Osteocyte (in vitro differentiated cells): ENCODE results near the gene MPZL3. TPM values are rescaled to one million over a fixed set of nuclear protein-coding genes. Genes with fewer than 3 reads are reported as not detected.
A peak's percentile ranks its signal among the peaks of the same experiment; 100 is the strongest.
"Not testable (repeated sequence)": the region's sequence is repeated elsewhere in the genome, so short reads cannot be mapped to it uniquely, and the experiment has no call there.

Experiments used
- DNase-seq: peaks from one replicate; pipeline ENCODE4 v3.0.0; 2021; ENCODE audit warnings: mixed read lengths; ENCODE audit not compliant: unreplicated experiment; ENCODE audit errors: extremely low spot score
- H3K27ac Mint-ChIP-seq: one replicate; pipeline ENCODE4 v1.8.0; 2021; ENCODE audit warnings: mild to moderate bottlenecking, mixed read lengths; ENCODE audit not compliant: unreplicated experiment
- H3K27me3 Mint-ChIP-seq: one replicate; pipeline ENCODE4 v1.8.0; 2021; ENCODE audit warnings: mixed read lengths; ENCODE audit not compliant: unreplicated experiment
- H3K36me3 Mint-ChIP-seq: one replicate; pipeline ENCODE4 v1.8.0; 2021; ENCODE audit warnings: mixed read lengths; ENCODE audit not compliant: unreplicated experiment
- H3K4me1 Mint-ChIP-seq: one replicate; pipeline ENCODE4 v1.8.0; 2021; ENCODE audit warnings: mixed read lengths; ENCODE audit not compliant: unreplicated experiment
- H3K4me3 Mint-ChIP-seq: one replicate; pipeline ENCODE4 v1.8.0; 2021; ENCODE audit warnings: mild to moderate bottlenecking, moderate library complexity, mixed read lengths; ENCODE audit not compliant: unreplicated experiment
- H3K9me3 Mint-ChIP-seq: one replicate; pipeline ENCODE4 v1.8.0; 2021; ENCODE audit warnings: mixed read lengths; ENCODE audit not compliant: unreplicated experiment
- CTCF ChIP-seq: fragments of 200-600 bp; sonication (generic); IDR thresholded peaks from 2 replicates; pipeline ENCODE4 v1.5.0; 2021; ENCODE audit warnings: antibody characterized with exemption, mild to moderate bottlenecking, moderate library complexity
- total RNA-seq: library from RNA; stranded (reverse); gene quantifications from 2 replicates; pipeline ENCODE4 v1.2.1, GENCODE V29; 2021

The MPZL3 gene
- total RNA-seq, 1 donor from 2014 or later = 0.40 TPM

GRCh38 chr11:118200497-118200896 lies 51.7 kb downstream of the MPZL3 start:
- Mint-ChIP-seq H3K27ac (no peak overlapping the region), H3K36me3 (no peaks in the 10 kb centered on the region), H3K4me1 (peaks cover 6% of the 10 kb centered on the region), H3K9me3 (no peaks in the 10 kb centered on the region), H3K27me3 (peaks cover 13% of the 10 kb centered on the region), H3K4me3 (no peak overlapping the region)
- no peak for DNase-seq
- TF ChIP-seq CTCF = no peak

DNA sequence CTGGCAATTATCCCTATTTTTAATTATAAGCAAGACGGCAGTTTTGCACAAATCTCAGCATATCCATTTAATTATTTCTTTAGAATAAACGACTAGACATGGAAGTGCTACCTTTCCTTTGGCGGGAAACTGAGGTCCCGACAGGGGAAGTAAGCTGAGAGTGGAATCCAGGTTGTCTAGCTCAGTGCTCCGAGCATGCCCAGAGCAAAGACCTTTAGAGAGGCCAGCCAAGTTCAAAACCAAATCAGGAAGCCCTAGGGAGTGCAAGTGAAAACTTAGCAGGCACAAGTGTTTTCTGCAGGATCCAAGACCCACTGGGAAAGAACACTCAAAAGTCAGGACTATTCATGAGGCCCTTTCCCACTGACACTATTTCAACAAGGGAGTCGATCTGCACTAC lies 53.0 kb downstream of the MPZL3 start:
- Mint-ChIP-seq H3K36me3 (no peaks in the 10 kb centered on the region), H3K4me1 (peaks cover 6% of the 10 kb centered on the region), H3K4me3 (no peak overlapping the region), H3K27ac (no peak overlapping the region), H3K27me3 (peaks cover 7% of the 10 kb centered on the region), H3K9me3 (no peaks in the 10 kb centered on the region)
- no peak for DNase-seq
- TF ChIP-seq CTCF = no peak

DNA sequence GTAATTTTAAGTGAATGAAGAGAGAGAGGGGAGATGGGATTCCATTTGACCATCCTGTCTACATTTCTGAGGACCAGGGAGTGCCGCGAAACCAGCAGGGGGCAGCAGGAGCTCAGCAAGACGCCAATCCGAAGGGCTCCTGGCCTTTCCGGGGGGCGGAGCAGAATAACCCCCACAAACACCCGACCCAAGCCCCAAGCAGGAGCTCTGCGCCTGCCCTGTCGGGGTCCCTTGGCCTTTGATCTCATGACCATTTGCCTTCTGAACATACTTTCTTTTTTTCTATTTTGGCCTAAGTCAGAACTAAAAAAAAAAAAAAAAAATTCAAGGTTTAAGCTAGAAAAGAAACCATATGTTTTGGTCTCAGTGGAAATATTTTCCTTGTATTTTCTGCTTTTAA lies 53.8 kb downstream of the MPZL3 start:
- TF ChIP-seq CTCF = peak; percentile 79
- H3K4me1 Mint-ChIP-seq = peaks cover 6% of the 10 kb centered on the region
- DNase-seq = no peak
- no peaks in the 10 kb centered on the region for H3K9me3 Mint-ChIP-seq
- H3K27me3 Mint-ChIP-seq = peaks cover 7% of the 10 kb centered on the region
- peak overlapping the region; percentile 31 for H3K4me3 Mint-ChIP-seq
- H3K36me3 Mint-ChIP-seq = no peaks in the 10 kb centered on the region
- H3K27ac Mint-ChIP-seq = no peak overlapping the region

DNA sequence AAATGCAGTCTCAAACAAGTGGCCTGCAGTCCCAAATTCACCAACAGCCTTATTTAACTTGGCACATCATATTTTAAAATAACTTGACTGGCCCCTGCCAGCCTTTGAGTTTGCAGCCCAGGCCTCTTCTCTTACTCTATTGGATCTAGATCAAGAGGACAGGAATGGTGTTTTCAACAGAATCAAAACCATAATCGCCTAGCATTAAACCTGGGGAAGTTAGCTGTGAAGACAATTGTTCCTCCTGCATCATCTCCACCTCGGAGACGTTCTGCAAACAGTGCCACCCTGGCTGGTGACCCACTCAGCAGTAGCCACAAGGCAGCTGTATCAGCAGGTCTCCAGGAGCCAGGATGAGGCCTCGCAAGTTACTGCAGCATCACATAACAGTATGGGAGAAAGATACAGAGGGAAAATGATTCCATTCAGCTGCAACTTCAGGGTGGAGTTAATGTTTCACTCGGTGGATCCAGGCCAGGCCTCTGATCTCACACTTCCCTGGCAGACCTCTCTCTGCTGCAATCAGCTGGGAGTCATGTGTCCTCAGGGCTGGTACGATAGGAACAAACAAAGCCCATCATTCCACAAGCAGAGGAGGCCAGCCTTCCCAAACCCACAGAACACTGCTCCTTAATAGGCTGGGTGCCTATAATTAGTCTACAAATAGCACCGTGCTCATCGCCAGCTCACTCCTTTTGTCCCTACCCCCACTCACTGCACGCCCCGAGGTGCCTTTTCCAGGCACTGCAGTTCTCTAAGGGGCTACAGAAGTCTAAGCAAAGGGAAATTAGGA lies 57.1 kb downstream of the MPZL3 start:
- no peak for DNase-seq
- no peaks in the 10 kb centered on the region for H3K36me3 Mint-ChIP-seq
- no peaks in the 10 kb centered on the region for H3K9me3 Mint-ChIP-seq
- peaks cover 6% of the 10 kb centered on the region for H3K4me1 Mint-ChIP-seq
- H3K27ac Mint-ChIP-seq = no peak overlapping the region
- no peak overlapping the region for H3K4me3 Mint-ChIP-seq
- TF ChIP-seq CTCF = no peak
- H3K27me3 Mint-ChIP-seq = peaks cover 5% of the 10 kb centered on the region

GRCh38 chr11:118193910-118194566 lies 58.1 kb downstream of the MPZL3 start:
- peaks cover 8% of the 10 kb centered on the region for H3K27me3 Mint-ChIP-seq
- peaks cover 6% of the 10 kb centered on the region for H3K4me1 Mint-ChIP-seq
- H3K27ac Mint-ChIP-seq = no peak overlapping the region
- H3K9me3 Mint-ChIP-seq = no peaks in the 10 kb centered on the region
- no peak overlapping the region for H3K4me3 Mint-ChIP-seq
- DNase-seq = no peak
- no peaks in the 10 kb centered on the region for H3K36me3 Mint-ChIP-seq
- no peak for TF ChIP-seq CTCF

DNA sequence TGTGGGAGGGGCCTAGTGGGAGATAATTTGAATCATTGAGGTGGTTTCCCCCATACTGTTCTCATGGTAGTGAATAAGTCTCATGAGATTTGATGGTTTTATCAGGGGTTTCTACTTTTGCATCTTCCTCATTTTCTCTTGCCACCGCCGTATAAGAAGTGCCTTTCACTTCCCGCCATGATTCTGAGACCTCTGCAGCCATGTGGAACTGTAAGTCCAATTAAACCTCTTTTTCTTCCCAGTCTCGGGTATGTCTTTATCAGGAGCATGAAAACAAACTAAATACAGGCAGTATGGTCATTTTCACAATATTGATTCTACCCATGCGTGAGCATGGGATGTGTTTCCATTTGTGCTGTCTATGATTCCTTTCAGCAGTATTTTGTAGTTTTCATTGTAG lies 59.3 kb downstream of the MPZL3 start:
- not testable (repeated sequence) for H3K27ac Mint-ChIP-seq, H3K9me3 Mint-ChIP-seq, H3K4me3 Mint-ChIP-seq, H3K27me3 Mint-ChIP-seq, H3K36me3 Mint-ChIP-seq, H3K4me1 Mint-ChIP-seq, DNase-seq

GRCh38 chr11:118190942-118191506 lies 61.1 kb downstream of the MPZL3 start:
- not testable (repeated sequence) for DNase-seq, H3K27ac Mint-ChIP-seq, H3K4me1 Mint-ChIP-seq, H3K9me3 Mint-ChIP-seq, H3K36me3 Mint-ChIP-seq, H3K27me3 Mint-ChIP-seq, H3K4me3 Mint-ChIP-seq
